B cell (primary cell): ENCODE measurements around the gene MIOX. TPM values are rescaled to one million over a fixed set of nuclear protein-coding genes. Genes with fewer than 3 reads are reported as not detected.

Experiments used
- ATAC-seq: fragments of 200-7000 bp; cut with Tn5 transposase; one replicate; pipeline ENCODE4 v1.10.0; 2021; ENCODE audit warnings: low read depth, mild to moderate bottlenecking, moderate number of reproducible peaks, moderate library complexity
- CTCF ChIA-PET: fragments of 350-600 bp; sonication (Branson Sonifier 250); formaldehyde crosslinking; loops from one replicate; lab custom pipeline; 2021; ENCODE audit warnings: antibody characterized with exemption, inconsistent platforms; lab: Charles Lee
- POLR2A ChIA-PET: fragments of 350-600 bp; sonication (Branson Sonifier 250); formaldehyde crosslinking; loops from one replicate; lab custom pipeline; 2021; ENCODE audit warnings: antibody characterized with exemption; lab: Charles Lee
- DNase-seq: peaks from one replicate; pipeline ENCODE4 v3.0.0; 2013
- H2AFZ ChIP-seq: 2 replicates; pipeline ENCODE4 v1.6.1; 2012; ENCODE audit warnings: mild to moderate bottlenecking, low read depth, low read length; ENCODE audit not compliant: insufficient read depth, poor library complexity, severe bottlenecking
- H3K27ac ChIP-seq, 2 donors: 1 replicate in 1 of 2; 2 replicates in 1 of 2; pipeline ENCODE4 v1.5.1; 2012 to 2013; ENCODE audit warnings: low read length in 2 of 2, mild to moderate bottlenecking in 2 of 2, moderate library complexity in 1 of 2
- H3K27me3 ChIP-seq, 4 experiments: fragments of 200-600 bp in 1 of 4; sonication (generic) in 1 of 4; replicated peaks in 1 of 4; 1 replicate in 2 of 4; 2 replicates in 2 of 4; pipeline versions ENCODE4 v1.6.1 to v1.7.0; 2013 to 2016; ENCODE audit warnings: low read length in 3 of 4, mild to moderate bottlenecking in 2 of 4, mixed read lengths in 1 of 4, moderate library complexity in 1 of 4; ENCODE audit not compliant: insufficient read depth in 4 of 4, control insufficient read depth in 3 of 4; ENCODE audit errors: control extremely low read depth in 1 of 4
- H3K36me3 ChIP-seq, 2 experiments: replicated peaks in 1 of 2; 1 replicate in 1 of 2; 2 replicates in 1 of 2; pipeline versions ENCODE4 v1.6.1 to v1.7.1; 2013; ENCODE audit warnings: low read length in 1 of 2; ENCODE audit not compliant: insufficient read depth in 2 of 2, control insufficient read depth in 1 of 2; ENCODE audit errors: control extremely low read depth in 1 of 2, extremely low read depth in 1 of 2
- H3K4me1 ChIP-seq, 2 donors: fragments of 200-600 bp in 1 of 2; sonication (generic) in 1 of 2; 1 replicate in 1 of 2; 2 replicates in 1 of 2; pipeline versions ENCODE4 v1.5.1 to v1.6.1; 2013 to 2017; ENCODE audit warnings: low read length in 2 of 2; ENCODE audit not compliant: control insufficient read depth in 2 of 2, insufficient read depth in 2 of 2
- H3K4me2 ChIP-seq: replicated peaks from 2 replicates; pipeline ENCODE3; 2012; ENCODE audit warnings: mild to moderate bottlenecking, low read depth, low read length; ENCODE audit not compliant: poor library complexity, severe bottlenecking
- H3K4me3 ChIP-seq, 5 experiments: fragments of 200-600 bp in 1 of 5; sonication (generic) in 1 of 5; 1 replicate in 3 of 5; 2 replicates in 2 of 5; pipeline versions ENCODE4 v1.5.1 to v1.7.0; 2011 to 2016; ENCODE audit warnings: low read length in 4 of 5, mild to moderate bottlenecking in 4 of 5, low read depth in 2 of 5, control low read depth in 1 of 5, moderate library complexity in 1 of 5; ENCODE audit not compliant: insufficient read depth in 1 of 5; ENCODE audit errors: control extremely low read depth in 1 of 5, extremely low read depth in 1 of 5
- H3K79me2 ChIP-seq: fragments of 200-600 bp; sonication (generic); one replicate; pipeline ENCODE4 v1.6.0; 2016; ENCODE audit warnings: low read length; ENCODE audit not compliant: control insufficient read depth, insufficient read depth
- H3K9ac ChIP-seq: fragments of 200-600 bp; sonication (generic); 2 replicates; pipeline ENCODE4 v1.6.1; 2017; ENCODE audit warnings: mild to moderate bottlenecking, low read length, moderate library complexity
- H3K9me3 ChIP-seq, 3 donors: one replicate each; pipeline versions ENCODE4 v1.6.1 to v1.7.1; 2013; ENCODE audit warnings: low read length in 2 of 3; ENCODE audit not compliant: control insufficient read depth in 2 of 3, insufficient read depth in 1 of 3; ENCODE audit errors: control extremely low read depth in 1 of 3
- H4K20me1 ChIP-seq: 2 replicates; pipeline ENCODE4 v1.6.0; 2012; ENCODE audit warnings: mild to moderate bottlenecking, low read length; ENCODE audit not compliant: insufficient read depth, control insufficient read depth, poor library complexity, severe bottlenecking
- H3K27ac Mint-ChIP-seq: one replicate; pipeline ENCODE4 v1.8.0; 2021; ENCODE audit warnings: mixed read lengths
- H3K27me3 Mint-ChIP-seq: one replicate; pipeline ENCODE4 v1.8.0; 2021; ENCODE audit warnings: mixed read lengths
- H3K4me1 Mint-ChIP-seq: one replicate; pipeline ENCODE4 v1.8.0; 2021; ENCODE audit warnings: mixed read lengths
- H3K4me3 Mint-ChIP-seq: one replicate; pipeline ENCODE4 v1.8.0; 2021; ENCODE audit warnings: mixed read lengths
- H3K9me3 Mint-ChIP-seq: one replicate; pipeline ENCODE4 v1.8.0; 2022; ENCODE audit warnings: mixed read lengths; ENCODE audit not compliant: insufficient read depth
- EZH2 ChIP-seq: IDR thresholded peaks from 2 replicates; pipeline ENCODE4 v1.6.1; 2012; ENCODE audit warnings: borderline replicate concordance, low read depth, mild to moderate bottlenecking, moderate library complexity, low read length; ENCODE audit not compliant: insufficient read depth, poor library complexity, severe bottlenecking
- WGBS: methylation state at CpG from one replicate; pipeline ENCODE4 v1.1.5; 2013; ENCODE audit warnings: missing lambda C conversion rate; ENCODE audit not compliant: insufficient coverage; 5-methylcytosine and 5-hydroxymethylcytosine counted together
- intact Hi-C: fragments of 100-400 bp; cut with micrococcal nuclease; formaldehyde crosslinking; loops from one replicate; pipeline ENCODE4 v1.10.0; 2022
- polyA plus RNA-seq: library from polyadenylated mRNA; depleted of rRNA; stranded (reverse); fragments of >200 nt; gene quantifications from 2 replicates; pipeline ENCODE4 v1.2.3, GENCODE V29; 2012
- total RNA-seq, 2 donors: library from RNA; stranded (reverse); fragments of 120-200 nt in 1 of 2; gene quantifications; 1 replicate in 1 of 2; 2 replicates in 1 of 2; pipeline versions ENCODE4 v1.2.3 to v1.2.4, GENCODE V29; 2013 to 2022
- TF ChIP-seq, protein P1 (sequence below): fragments of 200-600 bp; IDR thresholded peaks from one replicate; pipeline ENCODE4 v1.8.0; 2022; ENCODE audit warnings: antibody characterized with exemption, mild to moderate bottlenecking

Gene MIOX
- total and polyA plus RNA-seq, 2 donors (not counting 1 experiment from before 2014, with no cell fraction given) = 0.88 TPM; not detected in 1

- ATAC-seq (peak; percentile 26), DNase-seq (peak; percentile 93)
- H3K4me3 ChIP-seq = peak overlapping the region; percentile 14 to 76 (median 69)
- peak overlapping the region; percentile 98 for H3K4me2 ChIP-seq
- peaks cover 27% of the 10 kb centered on the region for H4K20me1 ChIP-seq
- H3K4me1 Mint-ChIP-seq = peaks cover 34% of the 10 kb centered on the region
- POLR2A ChIA-PET = interaction anchor here (0.6 to 5.4 kb wide), 21 partner anchors 8 to 336 kb away, joined by 3 to 104 read pairs (median 9); partner anchors contain the start of genes CHKB, HDAC10, KLHDC7B and LMF2
- CTCF ChIA-PET = interaction anchor here (0.7 to 5.5 kb wide), 43 partner anchors 9 to 335 kb away, joined by 3 to 81 read pairs (median 6); partner anchors contain the start of genes ADM2, ARSA, CHKB and HDAC10
- peak overlapping the region; percentile 78 for H2AFZ ChIP-seq
- H3K9ac ChIP-seq = peak overlapping the region; percentile 89
- peaks cover 41% of the 10 kb centered on the region for H3K79me2 ChIP-seq
- under 1% methylated on average over 75 of the region's 77 CpGs for WGBS
- H3K9me3 Mint-ChIP-seq = no peaks in the 10 kb centered on the region
- no peaks in the 10 kb centered on the region for H3K27me3 ChIP-seq
- H3K36me3 ChIP-seq = peaks cover 0 to 26% of the 10 kb centered on the region in 2 experiments
- H3K27ac Mint-ChIP-seq = peak overlapping the region; percentile 91
- H3K4me1 ChIP-seq = peaks cover 16 to 54% of the 10 kb centered on the region in 2 donors
- peaks cover 0 to 9% (median 0%) of the 10 kb centered on the region in 3 donors for H3K9me3 ChIP-seq
- no peaks in the 10 kb centered on the region for H3K27me3 Mint-ChIP-seq
- intact Hi-C loops = loop anchor here (1.0 to 5.0 kb wide), 3 partner anchors 19 to 54 kb away; partner anchors contain the start of genes KLHDC7B and SYCE3
- H3K4me3 Mint-ChIP-seq = peak overlapping the region; percentile 86
- TF ChIP-seq EZH2 = no peak
- TF ChIP-seq, protein P1, sequence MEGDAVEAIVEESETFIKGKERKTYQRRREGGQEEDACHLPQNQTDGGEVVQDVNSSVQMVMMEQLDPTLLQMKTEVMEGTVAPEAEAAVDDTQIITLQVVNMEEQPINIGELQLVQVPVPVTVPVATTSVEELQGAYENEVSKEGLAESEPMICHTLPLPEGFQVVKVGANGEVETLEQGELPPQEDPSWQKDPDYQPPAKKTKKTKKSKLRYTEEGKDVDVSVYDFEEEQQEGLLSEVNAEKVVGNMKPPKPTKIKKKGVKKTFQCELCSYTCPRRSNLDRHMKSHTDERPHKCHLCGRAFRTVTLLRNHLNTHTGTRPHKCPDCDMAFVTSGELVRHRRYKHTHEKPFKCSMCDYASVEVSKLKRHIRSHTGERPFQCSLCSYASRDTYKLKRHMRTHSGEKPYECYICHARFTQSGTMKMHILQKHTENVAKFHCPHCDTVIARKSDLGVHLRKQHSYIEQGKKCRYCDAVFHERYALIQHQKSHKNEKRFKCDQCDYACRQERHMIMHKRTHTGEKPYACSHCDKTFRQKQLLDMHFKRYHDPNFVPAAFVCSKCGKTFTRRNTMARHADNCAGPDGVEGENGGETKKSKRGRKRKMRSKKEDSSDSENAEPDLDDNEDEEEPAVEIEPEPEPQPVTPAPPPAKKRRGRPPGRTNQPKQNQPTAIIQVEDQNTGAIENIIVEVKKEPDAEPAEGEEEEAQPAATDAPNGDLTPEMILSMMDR = peak; percentile 83
- peak overlapping the region; percentile 83 to 90 for H3K27ac ChIP-seq
Measured at GRCh38 chr22:50526108-50526833, 39.6 kb downstream of the MIOX start.
